Endometrium (tissue), 2 donors: ENCODE results near the gene EEF1AKMT2.

Experiments
- FAIRE-seq: peaks from 2 replicates; lab custom pipeline; 2012; peaks lifted over from hg19 to GRCh38; lab: Jason Lieb, UNC
- donor health status: control.
- donor health status: control.

EEF1AKMT2 gene

GRCh38 chr10:124737221-124737620, 54.5 kb downstream of the EEF1AKMT2 start:
- FAIRE-seq, result no peak

GRCh38 chr10:124736491-124737136, 55.1 kb downstream of the EEF1AKMT2 start:
- FAIRE-seq, result no peak

- no peak for FAIRE-seq
These were observed 56.0 kb downstream of the EEF1AKMT2 start for GRCh38 chr10:124735491-124736286.

DNA sequence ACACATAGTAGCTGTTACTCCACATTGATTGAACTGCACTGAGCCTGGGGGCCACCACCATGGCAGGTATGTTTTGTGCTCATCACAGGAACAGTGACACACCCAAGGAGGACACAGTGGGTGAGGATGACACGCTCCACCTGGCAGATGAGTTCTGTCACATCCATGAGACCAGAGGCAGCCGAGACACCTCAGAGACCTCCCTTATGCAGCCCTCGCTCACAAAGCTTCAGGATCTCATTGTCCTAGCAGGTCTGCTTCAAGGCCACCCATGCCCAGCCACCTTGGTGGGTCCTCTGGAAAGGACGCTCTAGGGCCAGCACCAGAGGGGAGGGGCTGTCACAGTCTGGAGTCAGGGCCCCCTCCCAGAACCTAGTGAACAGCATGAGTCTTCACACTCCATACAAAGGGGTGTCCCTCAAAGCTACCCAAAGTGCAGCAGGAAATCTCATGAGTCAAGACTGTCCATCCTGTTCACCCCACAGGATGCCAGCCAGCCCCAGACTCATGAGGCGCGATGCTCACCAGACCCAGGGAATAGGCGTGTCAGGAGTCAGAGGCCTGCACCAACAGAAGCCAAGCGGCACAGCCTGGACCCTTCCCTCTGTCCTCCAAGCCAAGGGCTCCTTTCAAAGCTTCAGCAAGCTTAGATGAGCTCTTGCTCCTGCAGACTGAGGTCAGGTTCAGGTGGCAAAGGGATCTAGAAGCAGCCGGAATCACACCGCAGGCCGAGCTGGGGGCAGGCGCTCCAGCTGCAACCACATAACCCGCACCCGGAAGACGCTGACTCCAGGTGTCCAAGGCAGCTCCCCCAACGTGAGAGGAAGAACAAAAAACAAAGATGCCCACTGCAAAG, 57.1 kb downstream of the EEF1AKMT2 start:
- no peak for FAIRE-seq

GRCh38 chr10:124733571-124734245, 58.0 kb downstream of the EEF1AKMT2 start:
- no peak for FAIRE-seq

GRCh38 chr10:124732931-124733570, 58.6 kb downstream of the EEF1AKMT2 start:
- FAIRE-seq, result no peak

GRCh38 chr10:124731551-124731950, 60.1 kb downstream of the EEF1AKMT2 start:
- no peak for FAIRE-seq

GRCh38 chr10:124730790-124731189, 60.9 kb downstream of the EEF1AKMT2 start:
- no peak for FAIRE-seq

GRCh38 chr10:124728830-124729661, 62.6 kb downstream of the EEF1AKMT2 start:
- no peak for FAIRE-seq

GRCh38 chr10:124728071-124728829, 63.4 kb downstream of the EEF1AKMT2 start:
- FAIRE-seq, result no peak

- no peak for FAIRE-seq
These were observed 64.2 kb downstream of the EEF1AKMT2 start for GRCh38 chr10:124727361-124727960.

DNA sequence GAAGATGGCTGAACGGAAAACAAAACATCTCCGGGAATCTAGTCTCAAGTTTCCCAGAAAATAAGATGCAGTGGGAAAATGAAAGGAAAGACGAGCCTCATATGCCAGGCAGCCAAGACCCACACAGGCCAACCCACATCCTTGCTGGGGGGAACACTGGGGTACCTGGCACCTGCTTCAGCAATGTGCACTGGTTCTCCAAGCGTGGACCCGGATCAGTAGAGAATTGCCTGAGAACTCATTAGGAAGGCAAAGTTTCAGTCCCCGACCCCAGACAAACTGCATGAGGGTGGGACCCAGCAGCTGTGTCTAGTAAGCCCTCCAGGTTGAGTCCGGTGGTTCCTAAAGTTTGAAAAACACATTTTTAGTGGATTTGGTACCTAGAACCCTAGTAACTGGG, 65.9 kb downstream of the EEF1AKMT2 start:
- no peak for FAIRE-seq

GRCh38 chr10:124725171-124725631, 66.5 kb downstream of the EEF1AKMT2 start:
- no peak for FAIRE-seq

DNA sequence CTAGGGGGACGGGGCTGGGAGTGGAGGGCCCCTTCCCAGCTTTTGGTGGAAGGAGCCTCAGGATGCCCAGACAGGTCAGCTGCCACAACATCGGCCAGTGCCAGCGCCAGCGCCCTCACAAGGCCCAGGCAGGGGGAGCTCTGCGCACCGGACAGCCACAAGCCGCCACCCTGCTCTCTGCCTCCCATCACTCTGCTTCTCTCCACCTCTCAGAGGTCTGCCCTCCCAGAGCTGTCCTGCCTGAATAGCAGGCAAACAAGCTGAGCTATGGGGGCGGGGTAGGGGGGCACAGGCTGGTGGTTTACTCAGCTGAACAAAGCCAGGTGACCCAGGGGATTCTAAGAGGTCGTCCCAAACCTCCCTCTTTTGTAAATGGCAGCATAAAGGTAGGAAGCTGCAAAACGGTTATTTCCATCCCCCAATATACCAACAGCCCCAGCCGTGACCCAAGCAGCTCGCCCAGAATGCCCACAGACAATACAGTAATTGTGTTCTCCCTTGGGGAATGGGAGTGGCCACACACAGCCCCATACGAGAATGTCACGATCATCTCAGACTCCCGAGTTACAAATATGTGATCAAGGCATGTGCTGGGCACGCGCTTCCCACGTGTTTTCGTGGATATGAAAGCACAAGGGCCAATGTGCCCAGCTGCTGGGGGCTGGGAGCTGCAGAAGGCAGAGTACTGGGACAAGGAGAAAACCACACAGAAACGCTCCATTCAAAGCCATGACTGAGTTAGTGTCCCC, 67.2 kb downstream of the EEF1AKMT2 start:
- FAIRE-seq, result no peak

DNA sequence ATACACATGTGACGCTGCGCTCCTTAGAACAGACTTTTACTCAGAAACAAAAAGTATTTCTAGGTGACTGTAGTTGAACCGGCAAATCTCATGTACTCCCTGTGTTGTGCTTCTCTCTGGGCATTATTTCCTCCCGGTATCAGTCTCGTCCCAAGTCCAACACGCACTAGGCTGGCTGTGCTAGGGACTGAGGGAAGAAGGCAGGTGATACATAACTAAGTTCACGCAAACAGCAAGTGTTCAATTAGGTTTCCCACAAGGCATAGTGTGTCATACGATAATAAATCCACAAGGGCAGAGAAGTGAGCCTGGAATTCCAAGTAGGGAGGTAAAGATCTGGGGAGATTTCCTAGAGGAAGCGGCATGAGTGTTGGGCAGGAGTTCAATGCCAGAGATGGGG, 67.9 kb downstream of the EEF1AKMT2 start:
- no peak for FAIRE-seq

GRCh38 chr10:124722798-124723783, 68.6 kb downstream of the EEF1AKMT2 start:
- no peak for FAIRE-seq

- FAIRE-seq, result no peak
These were observed 70.2 kb downstream of the EEF1AKMT2 start for GRCh38 chr10:124721330-124722045.
